HEK293 (cell line): Measurements from ENCODE around the gene MXRA8.

Experiments
- IKZF3 ChIP-seq: fragments of 450-650 bp; IDR thresholded peaks from 2 replicates; pipeline ENCODE4 v1.5.0; 2018; ENCODE audit warnings: missing biosample characterization, mild to moderate bottlenecking, missing genetic modification characterization, moderate library complexity
- KLF1 ChIP-seq: fragments of 450-650 bp; formaldehyde crosslinking; IDR thresholded peaks from 2 replicates; pipeline ENCODE4 v1.5.1; 2016; ENCODE audit warnings: missing biosample characterization, missing genetic modification characterization
- PATZ1 ChIP-seq: fragments of 450-650 bp; formaldehyde crosslinking; IDR thresholded peaks from 2 replicates; pipeline ENCODE4 v1.5.1; 2016; ENCODE audit warnings: missing biosample characterization, missing genetic modification characterization
- PRDM1 ChIP-seq: fragments of 450-650 bp; formaldehyde crosslinking; IDR thresholded peaks from 2 replicates; pipeline ENCODE4; 2016; ENCODE audit warnings: missing biosample characterization, missing genetic modification characterization
- SCRT2 ChIP-seq: fragments of 450-650 bp; formaldehyde crosslinking; IDR thresholded peaks from 2 replicates; pipeline ENCODE4 v1.5.1; 2016; ENCODE audit warnings: missing biosample characterization, missing genetic modification characterization
- SP3 ChIP-seq: fragments of 450-650 bp; formaldehyde crosslinking; IDR thresholded peaks from 2 replicates; pipeline ENCODE4 v1.5.1; 2016; ENCODE audit warnings: missing biosample characterization, missing genetic modification characterization
- SP7 ChIP-seq: fragments of 450-650 bp; formaldehyde crosslinking; IDR thresholded peaks from 2 replicates; pipeline ENCODE4 v1.5.1; 2016; ENCODE audit warnings: missing biosample characterization, missing genetic modification characterization
- ZFP69B ChIP-seq: fragments of 450-650 bp; formaldehyde crosslinking; IDR thresholded peaks from 2 replicates; pipeline ENCODE4 v1.5.1; 2016; ENCODE audit warnings: missing biosample characterization, missing genetic modification characterization
- ZIC2 ChIP-seq: fragments of 450-650 bp; formaldehyde crosslinking; IDR thresholded peaks from 2 replicates; pipeline ENCODE4 v1.5.1; 2016; ENCODE audit warnings: missing biosample characterization, missing genetic modification characterization
- ZNF169 ChIP-seq: fragments of 450-650 bp; formaldehyde crosslinking; IDR thresholded peaks from 2 replicates; pipeline ENCODE4 v1.5.1; 2016; ENCODE audit warnings: missing biosample characterization, missing genetic modification characterization
- ZNF174 ChIP-seq: fragments of 450-650 bp; formaldehyde crosslinking; IDR thresholded peaks from 2 replicates; pipeline ENCODE4 v1.5.0; 2017; ENCODE audit warnings: missing biosample characterization, mild to moderate bottlenecking, missing genetic modification characterization
- ZNF221 ChIP-seq: fragments of 450-650 bp; formaldehyde crosslinking; IDR thresholded peaks from 2 replicates; pipeline ENCODE4 v1.5.1; 2017; ENCODE audit warnings: missing biosample characterization, missing genetic modification characterization, borderline replicate concordance
- ZNF239 ChIP-seq: fragments of 450-650 bp; formaldehyde crosslinking; IDR thresholded peaks from 2 replicates; pipeline ENCODE4 v1.5.1; 2016; ENCODE audit warnings: missing biosample characterization, missing genetic modification characterization
- ZNF335 ChIP-seq: fragments of 450-650 bp; formaldehyde crosslinking; conservative IDR thresholded peaks from 2 replicates; pipeline ENCODE4 v1.5.1; 2016; ENCODE audit warnings: missing biosample characterization, missing genetic modification characterization
- ZNF423 ChIP-seq: fragments of 450-650 bp; formaldehyde crosslinking; IDR thresholded peaks from 2 replicates; pipeline ENCODE4 v1.5.1; 2016; ENCODE audit warnings: missing biosample characterization, missing genetic modification characterization
- ZNF433 ChIP-seq: fragments of 450-650 bp; formaldehyde crosslinking; IDR thresholded peaks from 2 replicates; pipeline ENCODE4 v1.5.1; 2016; ENCODE audit warnings: missing biosample characterization, missing genetic modification characterization, low read depth
- ZNF548 ChIP-seq: fragments of 450-650 bp; formaldehyde crosslinking; IDR thresholded peaks from 2 replicates; pipeline ENCODE4 v1.5.1; 2016; ENCODE audit warnings: missing biosample characterization, missing genetic modification characterization
- ZNF560 ChIP-seq: fragments of 450-650 bp; formaldehyde crosslinking; IDR thresholded peaks from 2 replicates; pipeline ENCODE4 v1.5.1; 2017; ENCODE audit warnings: missing biosample characterization, missing genetic modification characterization, borderline replicate concordance
- ZNF629 ChIP-seq: fragments of 450-650 bp; formaldehyde crosslinking; IDR thresholded peaks from 2 replicates; pipeline ENCODE4 v1.5.1; 2017; ENCODE audit warnings: missing biosample characterization, missing genetic modification characterization
- ZNF677 ChIP-seq: fragments of 450-650 bp; IDR thresholded peaks from 2 replicates; pipeline ENCODE4 v1.5.0; 2018; ENCODE audit warnings: missing biosample characterization, mild to moderate bottlenecking, missing genetic modification characterization, moderate library complexity
- ZNF692 ChIP-seq: fragments of 450-650 bp; formaldehyde crosslinking; IDR thresholded peaks from 2 replicates; pipeline ENCODE4 v1.5.1; 2016; ENCODE audit warnings: missing biosample characterization, missing genetic modification characterization
- ZNF776 ChIP-seq: fragments of 450-650 bp; formaldehyde crosslinking; IDR thresholded peaks from 2 replicates; pipeline ENCODE4 v1.5.0; 2017; ENCODE audit warnings: missing biosample characterization, missing genetic modification characterization, borderline replicate concordance
- ZNF830 ChIP-seq: fragments of 450-650 bp; IDR thresholded peaks from 2 replicates; pipeline ENCODE4 v1.5.0; 2018; ENCODE audit warnings: missing biosample characterization, missing genetic modification characterization, low read depth, mild to moderate bottlenecking, moderate library complexity
- ZNF843 ChIP-seq: fragments of 450-650 bp; formaldehyde crosslinking; IDR thresholded peaks from 2 replicates; pipeline ENCODE4 v1.5.1; 2016; ENCODE audit warnings: missing biosample characterization, missing genetic modification characterization
- ZSCAN23 ChIP-seq: fragments of 450-650 bp; formaldehyde crosslinking; IDR thresholded peaks from 2 replicates; pipeline ENCODE4 v1.5.1; 2016; ENCODE audit warnings: missing biosample characterization, missing genetic modification characterization
- ZSCAN30 ChIP-seq: fragments of 450-650 bp; IDR thresholded peaks from 2 replicates; pipeline ENCODE4 v1.5.1; 2018; ENCODE audit warnings: missing biosample characterization, mild to moderate bottlenecking, missing genetic modification characterization, moderate library complexity
- TF ChIP-seq, protein P1 (sequence below): fragments of 450-650 bp; formaldehyde crosslinking; IDR thresholded peaks from 2 replicates; pipeline ENCODE4 v1.5.1; 2016; ENCODE audit warnings: missing biosample characterization, missing genetic modification characterization, borderline replicate concordance
- TF ChIP-seq, protein P2 (sequence below): fragments of 450-650 bp; formaldehyde crosslinking; IDR thresholded peaks from 2 replicates; pipeline ENCODE4 v1.5.1; 2016; ENCODE audit warnings: missing biosample characterization, missing genetic modification characterization
- TF ChIP-seq, protein P3 (sequence below): fragments of 450-650 bp; formaldehyde crosslinking; IDR thresholded peaks from 2 replicates; pipeline ENCODE4 v1.5.1; 2016; ENCODE audit warnings: missing biosample characterization, missing genetic modification characterization

The MXRA8 gene

DNA sequence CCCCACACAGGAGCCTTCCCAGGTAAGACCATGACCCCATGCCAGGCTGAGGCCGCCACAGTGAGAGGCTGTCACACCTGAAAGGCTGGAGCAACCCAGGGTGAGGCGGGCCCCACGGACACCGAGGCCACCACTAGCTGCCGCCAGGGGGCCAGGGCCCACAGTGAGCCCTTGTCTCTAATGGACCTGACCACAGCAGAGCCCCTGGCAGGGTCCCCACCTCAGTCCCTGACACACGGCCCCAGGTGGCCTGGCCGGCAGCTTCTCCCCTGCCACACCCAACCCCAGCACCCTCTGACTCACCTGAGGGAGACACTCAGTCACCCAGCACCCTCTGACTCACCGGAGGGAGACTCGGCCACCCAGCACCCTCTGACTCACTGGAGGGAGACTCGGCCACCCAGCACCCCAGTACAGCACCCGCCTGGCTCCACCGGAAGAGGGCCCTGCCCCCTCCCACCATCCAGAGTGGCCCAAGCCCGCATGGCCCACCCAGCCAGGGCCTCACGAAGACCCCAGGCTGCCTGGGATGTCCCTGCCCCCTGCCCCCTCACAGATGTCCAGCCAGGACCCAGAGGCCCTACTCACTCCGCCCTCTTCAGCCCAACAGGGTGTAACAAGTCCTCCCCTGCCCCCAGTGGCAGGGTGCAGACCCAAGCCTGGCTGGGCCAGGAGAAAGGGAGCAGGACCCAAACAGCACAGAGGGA lies 13.5 kb downstream of the MXRA8 start (continued):
- peak; percentile 33 for TF ChIP-seq PATZ1 (tag by site-specific recombination)
- no peak for TF ChIP-seq ZNF548 (tag by site-specific recombination)
- no peak for TF ChIP-seq ZNF335 (tag by site-specific recombination)
- no peak for TF ChIP-seq ZNF221 (tag by site-specific recombination)
- TF ChIP-seq ZNF174 (tag by site-specific recombination): no peak
- no peak for TF ChIP-seq ZNF677
- TF ChIP-seq, protein P1, sequence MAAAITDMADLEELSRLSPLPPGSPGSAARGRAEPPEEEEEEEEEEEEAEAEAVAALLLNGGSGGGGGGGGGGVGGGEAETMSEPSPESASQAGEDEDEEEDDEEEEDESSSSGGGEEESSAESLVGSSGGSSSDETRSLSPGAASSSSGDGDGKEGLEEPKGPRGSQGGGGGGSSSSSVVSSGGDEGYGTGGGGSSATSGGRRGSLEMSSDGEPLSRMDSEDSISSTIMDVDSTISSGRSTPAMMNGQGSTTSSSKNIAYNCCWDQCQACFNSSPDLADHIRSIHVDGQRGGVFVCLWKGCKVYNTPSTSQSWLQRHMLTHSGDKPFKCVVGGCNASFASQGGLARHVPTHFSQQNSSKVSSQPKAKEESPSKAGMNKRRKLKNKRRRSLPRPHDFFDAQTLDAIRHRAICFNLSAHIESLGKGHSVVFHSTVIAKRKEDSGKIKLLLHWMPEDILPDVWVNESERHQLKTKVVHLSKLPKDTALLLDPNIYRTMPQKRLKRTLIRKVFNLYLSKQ (tag by site-specific recombination): no peak
- no peak for TF ChIP-seq IKZF3 (tag by site-specific recombination)
- TF ChIP-seq PRDM1: no peak
- no peak for TF ChIP-seq ZSCAN23 (tag by site-specific recombination)
- no peak for TF ChIP-seq ZNF433 (tag by site-specific recombination)
- peak; percentile 97 for TF ChIP-seq ZFP69B (tag by site-specific recombination)
- no peak for TF ChIP-seq ZNF843 (tag by site-specific recombination)
- peak; percentile 9; the same call in 1 of the 2 replicates for TF ChIP-seq KLF1 (tag by site-specific recombination)
- TF ChIP-seq SP7: peak; percentile 26
- TF ChIP-seq ZNF239 (tag by site-specific recombination): no peak
- peak; percentile 61 for TF ChIP-seq ZIC2 (tag by site-specific recombination)
- TF ChIP-seq SCRT2 (tag by site-specific recombination): no peak
- TF ChIP-seq, protein P2, sequence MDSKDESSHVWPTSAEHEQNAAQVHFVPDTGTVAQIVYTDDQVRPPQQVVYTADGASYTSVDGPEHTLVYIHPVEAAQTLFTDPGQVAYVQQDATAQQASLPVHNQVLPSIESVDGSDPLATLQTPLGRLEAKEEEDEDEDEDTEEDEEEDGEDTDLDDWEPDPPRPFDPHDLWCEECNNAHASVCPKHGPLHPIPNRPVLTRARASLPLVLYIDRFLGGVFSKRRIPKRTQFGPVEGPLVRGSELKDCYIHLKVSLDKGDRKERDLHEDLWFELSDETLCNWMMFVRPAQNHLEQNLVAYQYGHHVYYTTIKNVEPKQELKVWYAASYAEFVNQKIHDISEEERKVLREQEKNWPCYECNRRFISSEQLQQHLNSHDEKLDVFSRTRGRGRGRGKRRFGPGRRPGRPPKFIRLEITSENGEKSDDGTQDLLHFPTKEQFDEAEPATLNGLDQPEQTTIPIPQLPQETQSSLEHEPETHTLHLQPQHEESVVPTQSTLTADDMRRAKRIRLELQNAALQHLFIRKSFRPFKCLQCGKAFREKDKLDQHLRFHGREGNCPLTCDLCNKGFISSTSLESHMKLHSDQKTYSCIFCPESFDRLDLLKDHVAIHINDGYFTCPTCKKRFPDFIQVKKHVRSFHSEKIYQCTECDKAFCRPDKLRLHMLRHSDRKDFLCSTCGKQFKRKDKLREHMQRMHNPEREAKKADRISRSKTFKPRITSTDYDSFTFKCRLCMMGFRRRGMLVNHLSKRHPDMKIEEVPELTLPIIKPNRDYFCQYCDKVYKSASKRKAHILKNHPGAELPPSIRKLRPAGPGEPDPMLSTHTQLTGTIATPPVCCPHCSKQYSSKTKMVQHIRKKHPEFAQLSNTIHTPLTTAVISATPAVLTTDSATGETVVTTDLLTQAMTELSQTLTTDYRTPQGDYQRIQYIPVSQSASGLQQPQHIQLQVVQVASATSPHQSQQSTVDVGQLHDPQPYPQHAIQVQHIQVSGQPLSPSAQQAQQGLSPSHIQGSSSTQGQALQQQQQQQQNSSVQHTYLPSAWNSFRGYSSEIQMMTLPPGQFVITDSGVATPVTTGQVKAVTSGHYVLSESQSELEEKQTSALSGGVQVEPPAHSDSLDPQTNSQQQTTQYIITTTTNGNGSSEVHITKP (tag by site-specific recombination): peak; percentile 29; the same call in 1 of the 2 replicates
- TF ChIP-seq ZNF560 (tag by site-specific recombination): no peak
- TF ChIP-seq, protein P3, sequence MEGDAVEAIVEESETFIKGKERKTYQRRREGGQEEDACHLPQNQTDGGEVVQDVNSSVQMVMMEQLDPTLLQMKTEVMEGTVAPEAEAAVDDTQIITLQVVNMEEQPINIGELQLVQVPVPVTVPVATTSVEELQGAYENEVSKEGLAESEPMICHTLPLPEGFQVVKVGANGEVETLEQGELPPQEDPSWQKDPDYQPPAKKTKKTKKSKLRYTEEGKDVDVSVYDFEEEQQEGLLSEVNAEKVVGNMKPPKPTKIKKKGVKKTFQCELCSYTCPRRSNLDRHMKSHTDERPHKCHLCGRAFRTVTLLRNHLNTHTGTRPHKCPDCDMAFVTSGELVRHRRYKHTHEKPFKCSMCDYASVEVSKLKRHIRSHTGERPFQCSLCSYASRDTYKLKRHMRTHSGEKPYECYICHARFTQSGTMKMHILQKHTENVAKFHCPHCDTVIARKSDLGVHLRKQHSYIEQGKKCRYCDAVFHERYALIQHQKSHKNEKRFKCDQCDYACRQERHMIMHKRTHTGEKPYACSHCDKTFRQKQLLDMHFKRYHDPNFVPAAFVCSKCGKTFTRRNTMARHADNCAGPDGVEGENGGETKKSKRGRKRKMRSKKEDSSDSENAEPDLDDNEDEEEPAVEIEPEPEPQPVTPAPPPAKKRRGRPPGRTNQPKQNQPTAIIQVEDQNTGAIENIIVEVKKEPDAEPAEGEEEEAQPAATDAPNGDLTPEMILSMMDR (tag by site-specific recombination): peak; percentile 41
- no peak for TF ChIP-seq ZNF629 (tag by site-specific recombination)
- TF ChIP-seq ZNF776: no peak
- no peak for TF ChIP-seq ZSCAN30 (tag by site-specific recombination)
- TF ChIP-seq ZNF169 (tag by site-specific recombination): no peak
- peak; percentile 71 for TF ChIP-seq ZNF423 (tag by site-specific recombination)
- TF ChIP-seq ZNF692 (tag by site-specific recombination): peak; percentile 98
- TF ChIP-seq SP3 (tag by site-specific recombination): no peak
- TF ChIP-seq ZNF830 (tag by site-specific recombination): no peak
